ENCODE results near the gene EIF5.
A peak's percentile ranks its signal among the peaks of the same experiment; 100 is the strongest.

EIF5 gene

GRCh38 chr14:103390605-103391004 lies 56.6 kb downstream of the EIF5 start:
- no peak for DNase-seq (ENCODE audit: low read depth)
- TF ChIP-seq CTCF (IDR thresholded peaks at IDR 0.05; ENCODE audit: low read depth, low read length) = no peak
- no peak for TF ChIP-seq POLR2A (IDR thresholded peaks at IDR 0.05; ENCODE audit: extremely low read depth, insufficient read length)
- no peak overlapping the region for H3K4me3 ChIP-seq (ENCODE audit: low read depth, low read length)

- DNase-seq (ENCODE audit: low read depth) = peak; percentile 90
- H3K4me3 ChIP-seq (ENCODE audit: low read depth, low read length) = no peak overlapping the region
- TF ChIP-seq POLR2A (IDR thresholded peaks at IDR 0.05; ENCODE audit: extremely low read depth, insufficient read length) = no peak
- TF ChIP-seq CTCF (IDR thresholded peaks at IDR 0.05; ENCODE audit: low read depth, low read length) = peak; percentile 58
Observed at GRCh38 chr14:103391048-103391447, 57.0 kb downstream of the EIF5 start.

GRCh38 chr14:103392106-103392505 lies 58.1 kb downstream of the EIF5 start:
- TF ChIP-seq POLR2A (IDR thresholded peaks at IDR 0.05; ENCODE audit: extremely low read depth, insufficient read length) (no peak), MAX (IDR thresholded peaks at IDR 0.05; ENCODE audit: low read depth, low read length) (no peak), MYC (IDR thresholded peaks at IDR 0.05; ENCODE audit: low read depth, low read length) (no peak), CTCF (IDR thresholded peaks at IDR 0.05; ENCODE audit: low read depth, low read length) (no peak)
- no peak for DNase-seq (ENCODE audit: low read depth)
- no peak overlapping the region for H3K4me3 ChIP-seq (ENCODE audit: low read depth, low read length)

GRCh38 chr14:103392572-103392971 lies 58.5 kb downstream of the EIF5 start:
- DNase-seq (ENCODE audit: low read depth) = no peak
- TF ChIP-seq CTCF (IDR thresholded peaks at IDR 0.05; ENCODE audit: low read depth, low read length) (no peak), MYC (IDR thresholded peaks at IDR 0.05; ENCODE audit: low read depth, low read length) (no peak), MAX (IDR thresholded peaks at IDR 0.05; ENCODE audit: low read depth, low read length) (no peak)
- H3K4me3 ChIP-seq (ENCODE audit: low read depth, low read length) = no peak overlapping the region

- no peak overlapping the region for H3K4me3 ChIP-seq (ENCODE audit: low read depth, low read length)
- TF ChIP-seq MAX (IDR thresholded peaks at IDR 0.05; ENCODE audit: low read depth, low read length) = no peak
- no peak for DNase-seq (ENCODE audit: low read depth)
Observed at GRCh38 chr14:103393070-103393469, 59.0 kb downstream of the EIF5 start.

GRCh38 chr14:103393676-103394626 lies 59.9 kb downstream of the EIF5 start:
- no peak overlapping the region for H3K4me3 ChIP-seq (ENCODE audit: low read depth, low read length)
- DNase-seq (ENCODE audit: low read depth) = no peak
- TF ChIP-seq POLR2A (IDR thresholded peaks at IDR 0.05; ENCODE audit: extremely low read depth, insufficient read length) (no peak), CTCF (IDR thresholded peaks at IDR 0.05; ENCODE audit: low read depth, low read length) (peak; percentile 62)
